SK-N-SH (cell line): ENCODE measurements around the gene RNF146.
"Not testable (repeated sequence)": the region's sequence is repeated elsewhere in the genome, so short reads cannot be mapped to it uniquely, and the experiment has no call there.

Experiments used
- CTCF ChIP-seq: fragments of 200-600 bp; sonication (generic); IDR thresholded peaks from 2 replicates; pipeline ENCODE4 v1.6.1; 2017; ENCODE audit warnings: antibody characterized with exemption, mild to moderate bottlenecking, moderate library complexity
- IRF3 ChIP-seq: fragments of 150-350 bp; IDR thresholded peaks from 2 replicates; pipeline ENCODE4 v1.6.1; 2016; ENCODE audit warnings: mild to moderate bottlenecking, low read depth, low read length
- JUND ChIP-seq: IDR thresholded peaks from 2 replicates; pipeline ENCODE4 v1.4.0; 2012
- MAX ChIP-seq: IDR thresholded peaks from 2 replicates; pipeline ENCODE4 v1.4.0; 2012; ENCODE audit warnings: low read depth
- POLR2AphosphoS5 ChIP-seq: IDR thresholded peaks from 2 replicates; pipeline ENCODE4 v1.6.1; 2012; ENCODE audit warnings: low read depth, low read length
- RAD21 ChIP-seq: IDR thresholded peaks from 2 replicates; pipeline ENCODE4 v1.6.1; 2012; ENCODE audit warnings: mild to moderate bottlenecking, low read length
- TEAD4 ChIP-seq: IDR thresholded peaks from 2 replicates; pipeline ENCODE4 v1.4.0; 2012; ENCODE audit warnings: mild to moderate bottlenecking, borderline replicate concordance; ENCODE audit not compliant: insufficient read depth
- USF1 ChIP-seq: IDR thresholded peaks from 2 replicates; pipeline ENCODE4 v1.4.0; 2012; ENCODE audit warnings: low read depth, borderline replicate concordance
- USF2 ChIP-seq: fragments of 150-350 bp; IDR thresholded peaks from 2 replicates; pipeline ENCODE4 v1.6.1; 2017; ENCODE audit warnings: antibody characterized with exemption, low read length, low read depth, borderline replicate concordance
- ZBTB33 ChIP-seq: IDR thresholded peaks from 2 replicates; pipeline ENCODE4 v1.4.0; 2012; ENCODE audit warnings: low read depth, borderline replicate concordance

GRCh38 chr6:127331256-127331655 lies 64.6 kb downstream of the RNF146 start:
- TF ChIP-seq POLR2AphosphoS5, CTCF, RAD21, USF2, USF1, ZBTB33, MAX, IRF3, JUND, TEAD4: not testable (repeated sequence)
